Measurements from ENCODE around the gene CRYBA2.

The CRYBA2 gene

GRCh38 chr2:218956039-218956438 lies 37.2 kb downstream of the CRYBA2 start:
- no peak for DNase-seq
- Mint-ChIP-seq H3K9me3 (no peaks in the 10 kb centered on the region), H3K4me3 (no peak overlapping the region), H3K27ac (no peak overlapping the region), H3K27me3 (peaks cover 83% of the 10 kb centered on the region), H3K36me3 (no peaks in the 10 kb centered on the region), H3K4me1 (peaks cover 4% of the 10 kb centered on the region)
- CTCF ChIA-PET, result no interaction called here

- H3K27me3 Mint-ChIP-seq, result peaks cover 76% of the 10 kb centered on the region
- no peak overlapping the region for H3K27ac Mint-ChIP-seq
- peaks cover 3% of the 10 kb centered on the region for H3K4me1 Mint-ChIP-seq
- no peak overlapping the region for H3K4me3 Mint-ChIP-seq
- no peaks in the 10 kb centered on the region for H3K36me3 Mint-ChIP-seq
- no peaks in the 10 kb centered on the region for H3K9me3 Mint-ChIP-seq
- CTCF ChIA-PET, result interaction anchor here (0.7 to 0.8 kb wide), 2 partner anchors 57 to 75 kb away, joined by 3 to 6 read pairs; no protein-coding TSS in a partner anchor
- no peak for DNase-seq
These were observed 38.5 kb downstream of the CRYBA2 start for GRCh38 chr2:218954541-218955300.

- Mint-ChIP-seq H3K4me1 (no peaks in the 10 kb centered on the region), H3K27me3 (peaks cover 64% of the 10 kb centered on the region), H3K9me3 (no peaks in the 10 kb centered on the region), H3K4me3 (no peak overlapping the region), H3K36me3 (no peaks in the 10 kb centered on the region), H3K27ac (no peak overlapping the region)
- CTCF ChIA-PET, result interaction anchor here (1.3 kb wide), 1 partner anchor 15 kb away, joined by 8 read pairs; no protein-coding TSS in a partner anchor
- no peak for DNase-seq
These were observed 39.8 kb downstream of the CRYBA2 start for GRCh38 chr2:218953366-218953954.

- no peak overlapping the region for H3K27ac Mint-ChIP-seq
- H3K27me3 Mint-ChIP-seq, result peaks cover 54% of the 10 kb centered on the region
- DNase-seq, result no peak
- CTCF ChIA-PET, result interaction anchor here (0.6 to 1.3 kb wide), 3 partner anchors 13 to 488 kb away, joined by 3 to 8 read pairs (median 3); no protein-coding TSS in a partner anchor
- no peaks in the 10 kb centered on the region for H3K4me1 Mint-ChIP-seq
- no peaks in the 10 kb centered on the region for H3K9me3 Mint-ChIP-seq
- no peaks in the 10 kb centered on the region for H3K36me3 Mint-ChIP-seq
- no peak overlapping the region for H3K4me3 Mint-ChIP-seq
These were observed 41.1 kb downstream of the CRYBA2 start for GRCh38 chr2:218952160-218952559.

- Mint-ChIP-seq H3K4me3 (no peak overlapping the region), H3K27me3 (peaks cover 45% of the 10 kb centered on the region), H3K4me1 (no peaks in the 10 kb centered on the region), H3K27ac (no peak overlapping the region), H3K9me3 (no peaks in the 10 kb centered on the region), H3K36me3 (no peaks in the 10 kb centered on the region)
- CTCF ChIA-PET, result no interaction called here
- no peak for DNase-seq
These were observed 46.6 kb downstream of the CRYBA2 start for GRCh38 chr2:218946621-218947020.

GRCh38 chr2:218944759-218945404 lies 48.3 kb downstream of the CRYBA2 start:
- Mint-ChIP-seq H3K9me3 (no peaks in the 10 kb centered on the region), H3K4me1 (no peaks in the 10 kb centered on the region), H3K4me3 (no peak overlapping the region), H3K27me3 (peaks cover 44% of the 10 kb centered on the region), H3K36me3 (no peaks in the 10 kb centered on the region), H3K27ac (no peak overlapping the region)
- DNase-seq, result no peak
- CTCF ChIA-PET, result interaction anchor here (1.5 kb wide), 1 partner anchor 68 kb away, joined by 3 read pairs; no protein-coding TSS in a partner anchor
